H1 (cell line): ENCODE data around the gene ARHGEF2. TPM values are rescaled to one million over a fixed set of nuclear protein-coding genes. Genes with fewer than 3 reads are reported as not detected.

Experiments
- CTCF ChIA-PET: fragments of 300-600 bp; sonication (Branson Sonifier 250); formaldehyde crosslinking; loops from one replicate; lab custom pipeline; 2021; ENCODE audit not compliant: partially characterized antibody; lab: Charles Lee
- POLR2A ChIA-PET: fragments of 300-600 bp; sonication (Branson Sonifier 250); formaldehyde crosslinking; loops from one replicate; lab custom pipeline; 2021; ENCODE audit warnings: inconsistent platforms; ENCODE audit not compliant: partially characterized antibody; lab: Charles Lee
- DNase-seq, 2 experiments: peaks; one replicate each; pipeline versions ENCODE4 v3.0.0 to v3.0.0-alpha.2; 2010 to 2022; ENCODE audit warnings: low spot score in 2 of 2, low read depth in 1 of 2, mixed read lengths in 1 of 2
- FAIRE-seq: peaks from 2 replicates; lab custom pipeline; 2011; peaks lifted over from hg19 to GRCh38; lab: Jason Lieb, UNC
- H2AFZ ChIP-seq: 2 replicates; pipeline ENCODE4 v1.8.1; 2012; ENCODE audit warnings: low read length, inconsistent platforms
- H2AK5ac ChIP-seq: 2 replicates; pipeline ENCODE4 v1.6.1; 2013; ENCODE audit warnings: low read depth, low read length
- H2BK120ac ChIP-seq: replicated peaks from 2 replicates; pipeline ENCODE3; 2013; ENCODE audit warnings: low read depth, low read length, inconsistent platforms
- H2BK12ac ChIP-seq: 2 replicates; pipeline ENCODE4 v1.6.1; 2013; ENCODE audit warnings: low read depth, low read length
- H2BK15ac ChIP-seq: 2 replicates; pipeline ENCODE4 v1.6.1; 2013; ENCODE audit warnings: low read length
- H2BK20ac ChIP-seq: 2 replicates; pipeline ENCODE4 v1.6.1; 2013; ENCODE audit warnings: low read length
- H2BK5ac ChIP-seq: 2 replicates; pipeline ENCODE4 v1.6.1; 2013; ENCODE audit warnings: low read depth, low read length
- H3K14ac ChIP-seq: 2 replicates; pipeline ENCODE4 v1.6.1; 2013; ENCODE audit warnings: inconsistent platforms; ENCODE audit not compliant: insufficient read length
- H3K18ac ChIP-seq: 2 replicates; pipeline ENCODE4 v1.6.1; 2013; ENCODE audit warnings: low read length; ENCODE audit errors: extremely low read depth
- H3K23ac ChIP-seq: 2 replicates; pipeline ENCODE4 v1.6.1; 2013; ENCODE audit warnings: inconsistent platforms; ENCODE audit not compliant: insufficient read length
- H3K23me2 ChIP-seq: 2 replicates; pipeline ENCODE4 v1.6.1; 2013; ENCODE audit warnings: low read depth, low read length
- H3K27ac ChIP-seq: 2 replicates; pipeline ENCODE4 v1.6.1; 2011; ENCODE audit warnings: low read depth, low read length, inconsistent platforms
- H3K27me3 ChIP-seq, 4 experiments: replicated peaks in 1 of 4; 1 replicate in 1 of 4; 2 replicates in 3 of 4; pipeline versions ENCODE4 v1.6.1 to v1.8.1; 2011 to 2013; ENCODE audit warnings: low read length in 3 of 4, mild to moderate bottlenecking in 3 of 4, inconsistent platforms in 2 of 4, mixed read lengths in 2 of 4, moderate library complexity in 1 of 4; ENCODE audit not compliant: control insufficient read depth in 3 of 4, insufficient read depth in 3 of 4; ENCODE audit errors: extremely low read depth in 1 of 4
- H3K36me3 ChIP-seq, 4 experiments: 2 replicates each; pipeline versions ENCODE4 v1.6.1 to v1.8.1; 2011 to 2013; ENCODE audit warnings: mild to moderate bottlenecking in 4 of 4, low read length in 3 of 4, moderate library complexity in 2 of 4, control low read depth in 1 of 4, inconsistent platforms in 1 of 4; ENCODE audit not compliant: insufficient read depth in 4 of 4, control insufficient read depth in 2 of 4
- H3K4ac ChIP-seq: replicated peaks from 2 replicates; pipeline ENCODE3; 2013; ENCODE audit warnings: low read length, low read depth, mixed read lengths, inconsistent platforms; ENCODE audit not compliant: insufficient read length
- H3K4me1 ChIP-seq, 4 experiments: replicated peaks in 1 of 4; 1 replicate in 1 of 4; 2 replicates in 3 of 4; pipeline versions ENCODE4 v1.6.1 to v1.8.1; 2011 to 2013; ENCODE audit warnings: low read length in 3 of 4, inconsistent platforms in 2 of 4, mixed read lengths in 1 of 4; ENCODE audit not compliant: insufficient read depth in 4 of 4, control insufficient read depth in 3 of 4
- H3K4me2 ChIP-seq, 2 experiments: 2 replicates each; pipeline versions ENCODE4 v1.6.1 to v1.8.1; 2011 to 2013; ENCODE audit warnings: low read depth in 2 of 2, low read length in 2 of 2, control low read depth in 1 of 2, inconsistent platforms in 1 of 2, mild to moderate bottlenecking in 1 of 2; ENCODE audit not compliant: insufficient read depth in 1 of 2
- H3K4me3 ChIP-seq, 4 experiments: fragments of 200-600, 300-600 bp in 1 of 4; sonication (generic), shearing (Covaris generic), sonication (Bioruptor Twin) in 1 of 4; 2 replicates each; pipeline versions ENCODE4 v1.5.1 to v1.8.1; 2011 to 2016; ENCODE audit warnings: low read length in 4 of 4, low read depth in 3 of 4, control low read depth in 2 of 4, inconsistent platforms in 2 of 4, mild to moderate bottlenecking in 2 of 4, mixed read lengths in 1 of 4, moderate library complexity in 1 of 4; ENCODE audit not compliant: insufficient read depth in 2 of 4; ENCODE audit errors: extremely low read depth in 1 of 4
- H3K56ac ChIP-seq: replicated peaks from 2 replicates; pipeline ENCODE3; 2013; ENCODE audit warnings: low read depth, mild to moderate bottlenecking, mixed read lengths, low read length, inconsistent platforms; ENCODE audit not compliant: insufficient read length
- H3K79me1 ChIP-seq: 2 replicates; pipeline ENCODE4 v1.6.1; 2013; ENCODE audit warnings: low read depth, low read length, control low read depth
- H3K79me2 ChIP-seq, 2 experiments: 2 replicates each; pipeline versions ENCODE4 v1.6.1 to v1.8.1; 2012 to 2013; ENCODE audit warnings: low read length in 2 of 2, mild to moderate bottlenecking in 2 of 2, inconsistent platforms in 1 of 2; ENCODE audit not compliant: insufficient read depth in 2 of 2, control insufficient read depth in 1 of 2
- H3K9ac ChIP-seq, 4 experiments: replicated peaks in 1 of 4; 1 replicate in 1 of 4; 2 replicates in 3 of 4; pipeline versions ENCODE4 v1.6.1 to v1.8.1; 2011 to 2013; ENCODE audit warnings: low read depth in 3 of 4, low read length in 3 of 4, control low read depth in 2 of 4, mild to moderate bottlenecking in 2 of 4, moderate library complexity in 2 of 4, inconsistent platforms in 1 of 4; ENCODE audit errors: extremely low read depth in 1 of 4
- H3K9me3 ChIP-seq, 2 experiments: 2 replicates each; pipeline versions ENCODE4 v1.6.1 to v1.8.1; 2012 to 2013; ENCODE audit warnings: mild to moderate bottlenecking in 2 of 2, moderate library complexity in 2 of 2, control low read depth in 1 of 2, inconsistent platforms in 1 of 2, low read depth in 1 of 2, low read length in 1 of 2, mixed read lengths in 1 of 2; ENCODE audit not compliant: insufficient read depth in 2 of 2
- H4K20me1 ChIP-seq, 2 experiments: replicated peaks in 1 of 2; 2 replicates each; pipeline versions ENCODE3 to v1.8.1; 2011 to 2013; ENCODE audit warnings: inconsistent platforms in 2 of 2, low read length in 2 of 2, mild to moderate bottlenecking in 1 of 2; ENCODE audit not compliant: insufficient read depth in 2 of 2, control insufficient read depth in 1 of 2
- H4K5ac ChIP-seq: 2 replicates; pipeline ENCODE4 v1.6.1; 2013; ENCODE audit warnings: low read length, low read depth, mixed read lengths, inconsistent platforms; ENCODE audit not compliant: insufficient read length
- H4K8ac ChIP-seq: 2 replicates; pipeline ENCODE4 v1.8.0; 2013; ENCODE audit warnings: mild to moderate bottlenecking, moderate library complexity, low read length, inconsistent platforms; ENCODE audit not compliant: insufficient read depth; ENCODE audit errors: extremely low read depth
- H4K91ac ChIP-seq: replicated peaks from 2 replicates; pipeline ENCODE3; 2013; ENCODE audit warnings: low read length, mixed read lengths, inconsistent platforms; ENCODE audit not compliant: insufficient read length
- GABPA ChIP-seq: IDR thresholded peaks from 2 replicates; pipeline ENCODE4 v1.6.1; 2011; ENCODE audit warnings: mild to moderate bottlenecking, low read length, moderate library complexity, borderline replicate concordance; ENCODE audit not compliant: insufficient read depth
- PHF8 ChIP-seq: fragments of 200-600 bp; sonication (generic); conservative IDR thresholded peaks from 2 replicates; pipeline ENCODE4 v1.7.1; 2012; ENCODE audit warnings: low read depth, mild to moderate bottlenecking, inconsistent platforms, low read length, moderate library complexity
- POLR2A ChIP-seq, 2 experiments: IDR thresholded peaks; 1 replicate in 1 of 2; 2 replicates in 1 of 2; pipeline ENCODE4 v1.6.1; 2011; ENCODE audit warnings: low read depth in 2 of 2, low read length in 2 of 2, mild to moderate bottlenecking in 2 of 2; ENCODE audit errors: control extremely low read depth in 1 of 2
- TCF12 ChIP-seq: IDR thresholded peaks from 2 replicates; pipeline ENCODE4 v1.6.1; 2011; ENCODE audit warnings: low read depth, mild to moderate bottlenecking, low read length
- WGBS, 2 experiments: shearing (Covaris generic) in 1 of 2; methylation state at CpG; one replicate each; pipeline versions ENCODE4 v1.1.6 to v1.1.7; 2013 to 2015; ENCODE audit warnings: low lambda C conversion rate in 2 of 2, mixed read lengths in 2 of 2, inconsistent platforms in 1 of 2, low coverage in 1 of 2, missing lambda C conversion rate in 1 of 2; ENCODE audit not compliant: insufficient replicate concordance in 2 of 2, insufficient coverage in 1 of 2, insufficient read length in 1 of 2; ENCODE audit errors: extremely low coverage in 1 of 2, missing lambda C conversion rate in 1 of 2; 5-methylcytosine and 5-hydroxymethylcytosine counted together
- polyA plus RNA-seq, 7 experiments: library from polyadenylated mRNA; depleted of rRNA in 3 of 7; stranded (reverse) in 5 of 7; unstranded in 2 of 7; fragments of >200 nt in 5 of 7; fragments of 200-250 nt in 2 of 7; gene quantifications; 1 replicate in 5 of 7; 2 replicates in 1 of 7; 4 replicates in 1 of 7; pipeline versions ENCODE4 v1.2.1 to v1.2.3, GENCODE V29; 2011 to 2013; ENCODE audit warnings: missing spikeins in 2 of 7, mixed read lengths in 2 of 7
- total RNA-seq: library from RNA; stranded (reverse); fragmentation: NEBNext Ultra II Directional; extraction: Animal tissue kit (Norgen Biotek cat#: 25700); gene quantifications from 2 replicates; pipeline ENCODE4 v1.2.1, GENCODE V29; 2021

Gene ARHGEF2
- total and polyA plus RNA-seq, 2 of the 8 experiments (the other 6 are each of a cell fraction or from before 2014, with no cell fraction given) = 42.7 to 80.5 TPM

DNA sequence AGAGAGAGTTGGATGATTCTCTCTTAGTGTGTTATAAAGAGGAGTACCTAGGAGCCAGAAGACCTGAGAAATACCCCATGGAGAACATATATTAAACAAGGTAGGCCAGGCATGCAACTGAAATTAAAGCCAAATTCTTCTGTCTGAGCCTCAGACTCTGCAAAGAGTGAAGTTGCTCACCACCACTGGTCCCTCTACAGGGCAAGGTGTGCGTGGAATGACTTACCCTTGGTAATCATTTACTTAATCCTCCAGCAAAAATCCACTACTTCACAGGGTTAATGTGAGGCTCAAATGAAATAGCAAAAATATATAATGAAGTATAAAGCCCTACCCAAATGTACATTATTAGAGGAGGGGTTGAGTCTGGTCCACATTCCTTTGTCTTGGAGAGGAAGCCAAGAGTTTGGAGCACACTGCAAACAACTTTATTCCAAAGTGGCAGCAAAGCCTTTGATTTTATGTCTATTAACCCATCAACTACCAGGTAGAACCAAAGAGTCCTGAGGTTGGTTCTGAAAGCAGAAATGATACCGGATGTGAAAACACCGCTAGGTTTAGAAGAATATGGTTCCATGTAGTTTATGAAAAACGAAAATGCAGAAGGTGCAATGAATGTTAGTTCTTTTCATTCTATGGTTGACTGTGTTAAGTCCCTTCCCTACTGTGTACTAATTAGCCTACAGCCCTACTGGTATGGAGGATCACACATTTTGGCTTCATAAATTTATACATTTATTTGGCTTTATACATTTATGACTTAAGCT is 33.9 kb upstream of the ARHGEF2 start:
- H3K4me3 ChIP-seq = no peak overlapping the region
- H3K4me1 ChIP-seq = no peaks in the 10 kb centered on the region; a peak in 1 of 7 replicates
- no peak overlapping the region for H4K8ac ChIP-seq
- no peak overlapping the region for H3K9ac ChIP-seq
- H4K5ac ChIP-seq = no peak overlapping the region
- no peak overlapping the region for H2BK120ac ChIP-seq
- no peak for FAIRE-seq
- 91% methylated on average over 4 of the region's 4 CpGs; no CpG with 5 or more reads in 1 of the 2 experiments for WGBS, 2 experiments
- no peak overlapping the region for H2BK12ac ChIP-seq
- H2AK5ac ChIP-seq = no peak overlapping the region
- H3K79me2 ChIP-seq = no peaks in the 10 kb centered on the region
- no peak overlapping the region for H2BK15ac ChIP-seq
- CTCF ChIA-PET = no interaction called here
- no peak overlapping the region for H3K23ac ChIP-seq
- H3K18ac ChIP-seq = no peak overlapping the region
- no peak overlapping the region for H2AFZ ChIP-seq
- H3K36me3 ChIP-seq = peaks cover 24 to 66% (median 48%) of the 10 kb centered on the region in 4 experiments
- no peaks in the 10 kb centered on the region for H3K27me3 ChIP-seq
- H2BK5ac ChIP-seq = no peak overlapping the region
- no peaks in the 10 kb centered on the region for H3K79me1 ChIP-seq
- no peak overlapping the region for H3K4me2 ChIP-seq
- no peak overlapping the region for H3K14ac ChIP-seq
- H3K9me3 ChIP-seq = no peaks in the 10 kb centered on the region
- H3K23me2 ChIP-seq = no peaks in the 10 kb centered on the region
- H3K4ac ChIP-seq = no peak overlapping the region
- no peak overlapping the region for H4K91ac ChIP-seq
- POLR2A ChIA-PET = interaction anchor here (1.0 to 1.8 kb wide), 2 partner anchors 28 to 54 kb away, joined by 3 to 5 read pairs; no protein-coding TSS in a partner anchor
- H3K56ac ChIP-seq = no peak overlapping the region
- no peak overlapping the region for H2BK20ac ChIP-seq
- H4K20me1 ChIP-seq = peaks cover 0 to 2% of the 10 kb centered on the region in 2 experiments
- no peak overlapping the region for H3K27ac ChIP-seq
- DNase-seq = no peak
- TF ChIP-seq TCF12 (no peak), PHF8 (no peak), GABPA (no peak), POLR2A (IDR thresholded peaks at IDR 0.05; ENCODE audit: control extremely low read depth in 1 of 2, low read depth in 2 of 2, low read length in 2 of 2) (no peak)
